Caco-2 (cell line): ENCODE results near the gene OGG1. TPM values are rescaled to one million over a fixed set of nuclear protein-coding genes. Genes with fewer than 3 reads are reported as not detected.

Experiments used
- BruUV-seq: library from RNA; stranded (reverse); fragments of 400-500 nt; replicated peaks from 2 replicates; lab custom pipeline; 2021; lab: Mats Ljungman, UMichigan
- CTCF ChIA-PET: fragments of 300-600 bp; sonication (Branson Sonifier 250); formaldehyde crosslinking; loops from one replicate; lab custom pipeline; 2022; ENCODE audit warnings: antibody characterized with exemption; lab: Charles Lee
- POLR2A ChIA-PET: fragments of 300-600 bp; sonication (Branson Sonifier 250); formaldehyde crosslinking; loops from one replicate; lab custom pipeline; 2022; ENCODE audit warnings: antibody characterized with exemption; lab: Charles Lee
- DNase-seq, 2 experiments: peaks; one replicate each; pipeline versions ENCODE4 v3.0.0 to v3.0.0-alpha.2; 2020 to 2022
- H3K27me3 ChIP-seq: replicated peaks from 2 replicates; pipeline ENCODE4 v1.6.0; 2011; ENCODE audit warnings: low read length; ENCODE audit not compliant: control insufficient read depth, insufficient read depth
- H3K36me3 ChIP-seq: 2 replicates; pipeline ENCODE4 v1.5.1; 2011; ENCODE audit warnings: low read length; ENCODE audit not compliant: control insufficient read depth, insufficient read depth
- H3K4me1 ChIP-seq: fragments of 250-450 bp; sonication (Bioruptor Pico); 2 replicates; pipeline ENCODE4 v1.5.1; 2020; ENCODE audit warnings: mild to moderate bottlenecking
- H3K4me3 ChIP-seq: 2 replicates; pipeline ENCODE4 v1.5.1; 2011; ENCODE audit warnings: low read depth, mild to moderate bottlenecking, control low read depth, low read length
- H3K9me3 ChIP-seq: fragments of 250-450 bp; sonication (Bioruptor Pico); 2 replicates; pipeline ENCODE4 v1.5.1; 2020; ENCODE audit warnings: mild to moderate bottlenecking, moderate library complexity
- H3K27ac Mint-ChIP-seq: one replicate; pipeline ENCODE4 v1.8.0; 2022; ENCODE audit warnings: mixed read lengths; ENCODE audit not compliant: unreplicated experiment
- H3K27me3 Mint-ChIP-seq: one replicate; pipeline ENCODE4 v1.8.0; 2022; ENCODE audit warnings: mixed read lengths; ENCODE audit not compliant: insufficient read depth, unreplicated experiment
- H3K36me3 Mint-ChIP-seq: one replicate; pipeline ENCODE4 v1.8.0; 2022; ENCODE audit warnings: mild to moderate bottlenecking, mixed read lengths; ENCODE audit not compliant: insufficient read depth, unreplicated experiment
- H3K4me1 Mint-ChIP-seq: one replicate; pipeline ENCODE4 v1.8.0; 2022; ENCODE audit warnings: low read depth, mixed read lengths; ENCODE audit not compliant: unreplicated experiment
- H3K4me3 Mint-ChIP-seq: one replicate; pipeline ENCODE4 v1.8.0; 2022; ENCODE audit warnings: mild to moderate bottlenecking, moderate library complexity, mixed read lengths; ENCODE audit not compliant: unreplicated experiment
- H3K9me3 Mint-ChIP-seq: one replicate; pipeline ENCODE4 v1.8.0; 2022; ENCODE audit warnings: mixed read lengths; ENCODE audit not compliant: unreplicated experiment
- intact Hi-C: fragments of 100-400 bp; cut with micrococcal nuclease; formaldehyde crosslinking; loops from one replicate; pipeline ENCODE4 v1.10.0; 2022; ENCODE audit not compliant: unreplicated experiment
- total RNA-seq: library from RNA; stranded (reverse); gene quantifications from 2 replicates; pipeline ENCODE4 v1.2.3, GENCODE V29; 2022
- TF ChIP-seq, protein P1 (sequence below), 2 experiments: fragments of 200-600 bp in 1 of 2; IDR thresholded peaks; 1 replicate in 1 of 2; 2 replicates in 1 of 2; pipeline versions ENCODE4 v1.5.1 to v1.8.0; 2011 to 2022; ENCODE audit warnings: antibody characterized with exemption in 1 of 2, control low read depth in 1 of 2, inconsistent platforms in 1 of 2, low read depth in 1 of 2, low read length in 1 of 2, mild to moderate bottlenecking in 1 of 2, moderate library complexity in 1 of 2; ENCODE audit not compliant: insufficient read depth in 1 of 2, severe bottlenecking in 1 of 2, unreplicated experiment in 1 of 2

Gene OGG1
- total RNA-seq, 1 experiment from 2014 or later, result 25.3 TPM

DNA sequence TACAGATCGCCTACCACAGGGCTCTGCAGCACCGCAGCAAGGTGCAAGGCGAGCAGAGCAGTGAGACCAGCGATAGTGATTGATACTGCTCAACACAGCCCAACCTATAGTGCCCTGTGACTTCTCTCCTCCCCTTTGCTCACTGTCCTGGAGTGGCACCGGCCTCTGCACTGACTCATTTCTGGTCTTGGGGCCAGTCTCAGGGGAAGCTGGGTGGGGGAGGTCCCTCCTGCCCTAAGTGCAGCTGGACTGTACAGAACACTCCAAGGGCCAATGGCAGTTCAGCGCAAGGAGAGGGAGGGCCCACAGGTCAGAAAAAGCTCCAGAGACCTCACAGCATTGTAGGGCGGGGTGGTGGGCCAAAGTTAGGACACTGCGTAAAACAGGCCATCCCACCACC is 2.5 kb upstream of the OGG1 start:
- no peaks in the 10 kb centered on the region for H3K9me3 ChIP-seq
- peaks cover 8% of the 10 kb centered on the region; the same call in 1 of the 2 replicates for H3K4me1 ChIP-seq
- no TSS peak for BruUV-seq
- no peak overlapping the region for H3K4me3 Mint-ChIP-seq
- intact Hi-C loops, result no loop called here
- H3K27ac Mint-ChIP-seq, result no peak overlapping the region
- no peaks in the 10 kb centered on the region for H3K9me3 Mint-ChIP-seq
- H3K36me3 ChIP-seq, result peaks cover 3% of the 10 kb centered on the region; the same call in 1 of the 2 replicates
- no peaks in the 10 kb centered on the region for H3K27me3 Mint-ChIP-seq
- no peaks in the 10 kb centered on the region for H3K27me3 ChIP-seq
- ChIA-PET CTCF (no interaction called here), POLR2A (no interaction called here)
- DNase-seq, result no peak
- TF ChIP-seq, protein P1, sequence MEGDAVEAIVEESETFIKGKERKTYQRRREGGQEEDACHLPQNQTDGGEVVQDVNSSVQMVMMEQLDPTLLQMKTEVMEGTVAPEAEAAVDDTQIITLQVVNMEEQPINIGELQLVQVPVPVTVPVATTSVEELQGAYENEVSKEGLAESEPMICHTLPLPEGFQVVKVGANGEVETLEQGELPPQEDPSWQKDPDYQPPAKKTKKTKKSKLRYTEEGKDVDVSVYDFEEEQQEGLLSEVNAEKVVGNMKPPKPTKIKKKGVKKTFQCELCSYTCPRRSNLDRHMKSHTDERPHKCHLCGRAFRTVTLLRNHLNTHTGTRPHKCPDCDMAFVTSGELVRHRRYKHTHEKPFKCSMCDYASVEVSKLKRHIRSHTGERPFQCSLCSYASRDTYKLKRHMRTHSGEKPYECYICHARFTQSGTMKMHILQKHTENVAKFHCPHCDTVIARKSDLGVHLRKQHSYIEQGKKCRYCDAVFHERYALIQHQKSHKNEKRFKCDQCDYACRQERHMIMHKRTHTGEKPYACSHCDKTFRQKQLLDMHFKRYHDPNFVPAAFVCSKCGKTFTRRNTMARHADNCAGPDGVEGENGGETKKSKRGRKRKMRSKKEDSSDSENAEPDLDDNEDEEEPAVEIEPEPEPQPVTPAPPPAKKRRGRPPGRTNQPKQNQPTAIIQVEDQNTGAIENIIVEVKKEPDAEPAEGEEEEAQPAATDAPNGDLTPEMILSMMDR (IDR thresholded peaks at IDR 0.05; ENCODE audit: insufficient read depth in 1 of 2, low read depth in 1 of 2, low read length in 1 of 2, severe bottlenecking in 1 of 2, unreplicated experiment in 1 of 2), result no peak
- peaks cover 24% of the 10 kb centered on the region for H3K36me3 Mint-ChIP-seq
- H3K4me3 ChIP-seq, result no peak overlapping the region
- H3K4me1 Mint-ChIP-seq, result no peaks in the 10 kb centered on the region

DNA sequence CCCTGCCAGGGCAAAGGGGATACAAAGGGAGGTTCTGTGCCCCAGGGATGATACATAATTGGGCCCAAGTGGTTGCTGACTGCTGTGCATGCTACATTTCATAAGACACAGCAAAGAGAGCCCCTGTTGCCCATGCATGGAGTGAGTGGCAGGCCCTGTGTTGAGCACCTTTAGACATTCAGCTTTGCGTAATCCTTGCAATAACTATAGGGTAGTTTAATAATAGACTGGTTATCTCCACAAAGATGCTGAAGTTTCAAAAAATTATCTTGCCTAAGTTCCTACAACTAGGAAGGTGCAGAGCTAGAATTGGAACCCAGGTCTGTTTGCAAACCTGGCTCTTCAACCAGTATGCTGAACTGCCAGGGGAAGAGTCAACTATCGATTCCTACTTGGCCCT is 1.7 kb upstream of the OGG1 start:
- H3K9me3 ChIP-seq, result no peaks in the 10 kb centered on the region
- no peak for DNase-seq
- H3K27ac Mint-ChIP-seq, result no peak overlapping the region
- no peaks in the 10 kb centered on the region for H3K27me3 ChIP-seq
- H3K36me3 Mint-ChIP-seq, result peaks cover 24% of the 10 kb centered on the region
- no TSS peak for BruUV-seq
- intact Hi-C loops, result loop anchor here (2.0 kb wide), 1 partner anchor 23 kb away; no protein-coding TSS in a partner anchor
- CTCF ChIA-PET, result no interaction called here
- H3K4me3 ChIP-seq, result no peak overlapping the region
- TF ChIP-seq, protein P1 (IDR thresholded peaks at IDR 0.05; ENCODE audit: insufficient read depth in 1 of 2, low read depth in 1 of 2, low read length in 1 of 2, severe bottlenecking in 1 of 2, unreplicated experiment in 1 of 2), result no peak
- H3K27me3 Mint-ChIP-seq, result no peaks in the 10 kb centered on the region
- H3K9me3 Mint-ChIP-seq, result no peaks in the 10 kb centered on the region
- peaks cover 1% of the 10 kb centered on the region; the same call in 1 of the 2 replicates for H3K36me3 ChIP-seq
- no peaks in the 10 kb centered on the region for H3K4me1 Mint-ChIP-seq
- H3K4me3 Mint-ChIP-seq, result peak overlapping the region; percentile 88
- POLR2A ChIA-PET, result no interaction called here
- H3K4me1 ChIP-seq, result peaks cover 8% of the 10 kb centered on the region; the same call in 1 of the 2 replicates

DNA sequence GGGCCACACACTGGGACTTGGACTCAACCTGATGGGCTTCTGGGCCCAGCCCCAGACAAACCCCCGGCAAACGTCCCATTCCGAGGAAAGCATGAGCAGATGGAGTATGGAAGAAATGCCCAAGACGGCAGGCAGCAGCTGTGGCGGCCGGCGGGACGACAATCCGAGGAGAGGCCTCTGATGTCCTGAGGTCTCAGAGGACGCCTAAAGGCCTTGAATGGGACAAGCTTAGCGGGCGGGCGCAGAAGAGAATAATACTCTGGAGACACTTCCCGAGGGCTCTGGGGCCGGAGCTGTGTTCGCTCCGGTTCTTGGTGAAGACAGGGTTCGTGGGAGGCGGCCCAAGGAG is 482 bp upstream of the OGG1 start:
- H3K27ac Mint-ChIP-seq, result peak overlapping the region; percentile 89
- no peaks in the 10 kb centered on the region for H3K9me3 Mint-ChIP-seq
- H3K4me3 Mint-ChIP-seq, result peak overlapping the region; percentile 88
- H3K27me3 Mint-ChIP-seq, result no peaks in the 10 kb centered on the region
- ChIA-PET POLR2A (interaction anchor here (0.6 to 1.8 kb wide), 6 partner anchors 16 to 197 kb away, joined by 3 to 14 read pairs (median 4); partner anchors contain the start of genes ARPC4, BRPF1 and TADA3), CTCF (interaction anchor here (0.5 to 1.4 kb wide), 6 partner anchors 18 to 246 kb away, joined by 3 to 7 read pairs (median 5); partner anchors contain the start of genes ARPC4 and BRPF1)
- no peak for DNase-seq
- Histone ChIP-seq H3K27me3 (no peaks in the 10 kb centered on the region), H3K9me3 (no peaks in the 10 kb centered on the region), H3K4me1 (peaks cover 8% of the 10 kb centered on the region; the same call in 1 of the 2 replicates), H3K4me3 (peak overlapping the region; percentile 94), H3K36me3 (peaks cover 1% of the 10 kb centered on the region; the same call in 1 of the 2 replicates)
- H3K4me1 Mint-ChIP-seq, result no peaks in the 10 kb centered on the region
- peaks cover 24% of the 10 kb centered on the region for H3K36me3 Mint-ChIP-seq
- TF ChIP-seq, protein P1 (IDR thresholded peaks at IDR 0.05; ENCODE audit: insufficient read depth in 1 of 2, low read depth in 1 of 2, low read length in 1 of 2, severe bottlenecking in 1 of 2, unreplicated experiment in 1 of 2), result no peak
- intact Hi-C loops, result loop anchor here (1.0 to 2.0 kb wide), 2 partner anchors 18 to 22 kb away; partner anchors contain the start of gene BRPF1
- TSS peak; percentile 73 for BruUV-seq
